NT2/D1 (cell line): ENCODE results near the gene A1BG.

Experiments
- YY1 ChIP-seq: IDR thresholded peaks from 2 replicates; pipeline ENCODE4 v1.6.1; 2011; ENCODE audit not compliant: insufficient read length, insufficient read depth
- ZNF274 ChIP-seq: IDR thresholded peaks from 2 replicates; pipeline ENCODE4 v1.6.1; 2011; ENCODE audit warnings: mild to moderate bottlenecking, low read depth, low read length

GRCh38 chr19:58353717-58354477 is 605 bp upstream of the A1BG start:
- TF ChIP-seq ZNF274 (no peak), YY1 (no peak)
